Erythroblast (primary cell): ENCODE results near the gene EIF4A3.

Experiments
- DNase-seq, 2 experiments: peaks; one replicate each; lab custom pipeline; 2025; lab: John Stamatoyannopoulos, UW
- GATA1 ChIP-seq: IDR thresholded peaks from 2 replicates; pipeline ENCODE4 v1.6.1; 2011; ENCODE audit warnings: low read depth, mild to moderate bottlenecking, control low read depth, low read length, moderate library complexity
- POLR2A ChIP-seq: IDR thresholded peaks from 2 replicates; pipeline ENCODE4 v1.6.1; 2011; ENCODE audit warnings: mild to moderate bottlenecking, low read length

Gene EIF4A3

GRCh38 chr17:80183581-80184422 lies 36.9 kb upstream of the EIF4A3 start:
- TF ChIP-seq GATA1 (no peak), POLR2A (no peak)
- no peak for DNase-seq

DNA sequence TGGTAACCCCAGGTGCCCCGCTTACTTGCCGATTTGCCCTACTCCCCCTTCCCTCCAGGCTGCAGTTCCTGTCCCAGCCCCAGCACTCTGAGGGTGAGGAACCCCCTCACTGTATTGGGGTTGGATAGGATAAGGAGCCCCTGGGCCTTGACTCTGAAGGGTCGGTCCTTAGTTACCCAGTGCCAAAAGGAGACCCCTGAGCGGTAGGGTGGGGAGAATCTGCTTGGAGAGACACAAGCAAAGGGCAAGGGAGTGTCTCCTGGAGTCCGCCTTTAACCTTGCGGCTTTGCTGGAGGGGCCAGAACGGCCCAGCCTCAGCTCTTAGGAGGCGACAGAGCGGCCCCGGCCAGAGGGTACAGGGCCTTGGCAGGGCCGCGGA lies 35.9 kb upstream of the EIF4A3 start:
- TF ChIP-seq GATA1: no peak
- DNase-seq: no peak

DNA sequence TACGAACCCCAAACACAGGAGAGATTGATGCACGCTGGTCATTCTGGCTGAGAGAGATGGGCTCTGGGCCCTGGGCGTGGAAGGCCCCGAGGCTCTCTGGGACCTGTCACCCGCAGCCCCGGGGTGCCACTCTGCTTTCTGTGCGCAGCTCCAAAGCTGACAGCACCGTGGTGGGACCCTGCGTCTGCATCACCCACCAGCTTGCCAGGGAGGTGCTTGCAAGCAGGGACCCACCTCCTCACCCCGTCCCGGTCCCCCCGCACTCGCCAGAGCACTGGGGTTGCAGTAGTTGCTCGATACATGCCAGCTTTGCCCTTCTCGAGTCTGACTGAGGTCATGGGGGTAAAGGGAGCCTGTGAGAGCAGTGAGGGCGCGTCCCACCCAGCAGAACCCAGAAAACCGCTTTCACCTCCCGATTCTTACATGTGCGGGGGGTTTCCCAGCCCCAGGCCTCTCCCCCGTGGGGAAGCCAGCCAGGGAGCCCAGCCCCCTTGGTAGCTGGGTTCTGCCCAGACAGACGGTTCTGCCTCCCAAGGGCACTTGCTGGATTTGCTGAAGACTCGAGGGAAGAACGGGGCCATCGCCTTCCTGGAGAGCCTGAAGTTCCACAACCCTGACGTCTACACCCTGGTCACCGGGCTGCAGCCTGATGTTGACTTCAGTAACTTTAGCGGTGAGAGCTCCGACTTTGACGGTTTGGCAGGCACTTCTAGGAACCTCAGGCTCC lies 35.4 kb upstream of the EIF4A3 start:
- TF ChIP-seq GATA1: no peak
- no peak for TF ChIP-seq POLR2A
- no peak for DNase-seq

GRCh38 chr17:80181431-80181830 lies 34.5 kb upstream of the EIF4A3 start:
- no peak for TF ChIP-seq GATA1
- no peak for TF ChIP-seq POLR2A
- no peak for DNase-seq

DNA sequence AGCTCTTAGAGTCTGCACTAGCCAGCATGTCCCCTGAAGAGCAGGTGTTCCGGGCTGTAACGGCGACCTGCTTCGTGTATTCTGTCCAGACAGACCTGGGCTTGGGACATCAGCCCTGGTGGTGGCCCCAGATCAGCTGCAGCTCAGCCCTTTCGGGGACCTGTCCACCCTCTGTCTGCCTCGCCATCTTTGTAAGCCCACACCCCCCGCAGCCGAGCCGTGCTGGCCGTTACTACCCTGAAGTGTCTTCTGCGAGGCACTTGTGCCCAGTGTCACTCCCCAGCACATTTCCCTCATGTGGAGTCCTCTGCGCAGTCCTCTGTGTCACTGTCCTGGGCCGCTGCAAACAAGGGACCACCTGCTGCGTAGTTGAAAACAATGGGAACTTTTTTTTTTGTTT lies 33.3 kb upstream of the EIF4A3 start:
- no peak for DNase-seq
- TF ChIP-seq GATA1: no peak
- no peak for TF ChIP-seq POLR2A

- DNase-seq: no peak
- no peak for TF ChIP-seq GATA1
- no peak for TF ChIP-seq POLR2A
Measured at GRCh38 chr17:80177986-80178595, 31.2 kb upstream of the EIF4A3 start.

DNA sequence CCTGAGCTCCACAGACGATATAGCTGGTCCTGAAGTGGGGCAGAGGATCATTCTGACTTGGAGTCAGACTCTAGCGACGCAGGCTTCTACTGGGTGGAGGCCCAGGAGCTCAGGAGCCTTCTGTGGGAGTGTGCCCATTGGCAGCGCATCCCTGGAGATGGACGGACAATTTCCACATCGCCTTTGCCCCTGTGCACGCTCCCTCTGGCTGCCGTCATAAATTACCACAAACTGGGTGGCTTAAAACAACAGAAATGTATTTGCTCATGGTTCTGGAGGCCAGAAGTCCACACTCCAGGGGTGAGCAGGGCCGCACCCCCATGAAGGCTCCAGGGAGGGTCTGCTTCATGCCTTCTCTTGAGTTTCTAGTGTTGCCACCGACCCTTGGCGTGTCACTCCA lies 29.8 kb upstream of the EIF4A3 start:
- no peak for DNase-seq
- no peak for TF ChIP-seq GATA1
- TF ChIP-seq POLR2A: no peak

DNA sequence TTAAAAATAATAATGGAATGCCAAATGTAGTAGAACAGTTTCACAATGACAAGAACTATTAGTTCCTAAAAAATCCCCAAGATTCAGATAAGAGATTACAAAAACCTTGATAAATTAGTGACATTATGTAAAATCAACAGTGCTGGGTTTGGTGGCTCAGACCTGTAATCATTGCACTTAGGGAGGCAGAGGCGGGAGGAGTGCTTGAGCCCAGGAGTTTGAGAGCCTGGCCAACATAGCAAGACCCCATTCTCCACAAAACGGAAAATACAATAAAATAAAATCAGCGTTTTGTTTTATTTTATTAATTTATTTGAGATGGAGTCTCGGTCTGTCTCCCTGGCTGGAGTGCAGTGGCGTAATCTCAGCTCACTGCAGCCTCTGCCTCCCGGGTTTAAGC lies 27.0 kb upstream of the EIF4A3 start:
- TF ChIP-seq GATA1: no peak
- no peak for TF ChIP-seq POLR2A
- DNase-seq: no peak

- TF ChIP-seq POLR2A: no peak
- no peak for TF ChIP-seq GATA1
- DNase-seq: no peak
Measured at GRCh38 chr17:80173126-80173525, 26.2 kb upstream of the EIF4A3 start.

- DNase-seq: no peak
Measured at GRCh38 chr17:80171681-80172080, 24.8 kb upstream of the EIF4A3 start.

DNA sequence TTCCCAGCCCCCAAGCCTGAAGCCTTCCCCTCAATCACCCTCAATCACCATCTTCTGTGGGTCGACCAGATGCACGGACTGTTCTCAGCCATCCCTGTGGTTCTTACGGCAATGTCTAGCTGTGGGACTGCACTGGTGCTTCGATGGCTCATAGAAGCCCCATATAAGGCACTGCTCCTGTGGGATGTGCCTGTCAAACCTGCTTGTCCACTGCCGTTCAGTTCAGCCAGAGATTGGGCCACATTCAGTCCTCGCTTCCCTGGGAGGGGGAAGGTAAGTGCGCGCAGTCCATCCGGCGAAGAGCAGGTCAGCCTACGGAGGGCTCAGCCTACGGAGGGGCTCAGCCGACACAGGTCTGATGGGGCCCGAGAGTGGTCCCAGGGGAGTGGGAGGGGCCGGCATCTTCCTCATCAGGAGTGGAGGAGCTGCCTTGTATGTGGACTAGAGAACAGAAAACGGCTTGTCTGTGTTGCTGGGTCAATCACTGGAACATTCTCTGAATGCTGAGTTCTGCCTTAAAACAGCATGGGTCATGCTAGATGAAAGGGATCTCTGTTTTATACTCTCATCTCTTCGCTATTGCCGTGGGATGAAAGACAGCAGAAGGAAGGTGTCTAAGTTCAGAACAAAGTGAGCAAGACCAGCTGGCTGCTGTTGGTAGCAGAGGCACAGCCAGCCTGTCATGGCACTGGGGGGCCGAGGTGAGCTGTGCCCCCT lies 23.0 kb upstream of the EIF4A3 start, which contains the start of gene CARD14:
TSS of gene CARD14 (plus strand) at position 247 of the 717 bp plus-strand sequence. CDS start 11,409 bp downstream, outside the sequence.
- no peak for DNase-seq
- TF ChIP-seq POLR2A (no peak), GATA1 (no peak)

More at GRCh38 chr17:80171681-80172080, 24.8 kb upstream of the EIF4A3 start:
- no peak for TF ChIP-seq POLR2A
- TF ChIP-seq GATA1: no peak

DNA sequence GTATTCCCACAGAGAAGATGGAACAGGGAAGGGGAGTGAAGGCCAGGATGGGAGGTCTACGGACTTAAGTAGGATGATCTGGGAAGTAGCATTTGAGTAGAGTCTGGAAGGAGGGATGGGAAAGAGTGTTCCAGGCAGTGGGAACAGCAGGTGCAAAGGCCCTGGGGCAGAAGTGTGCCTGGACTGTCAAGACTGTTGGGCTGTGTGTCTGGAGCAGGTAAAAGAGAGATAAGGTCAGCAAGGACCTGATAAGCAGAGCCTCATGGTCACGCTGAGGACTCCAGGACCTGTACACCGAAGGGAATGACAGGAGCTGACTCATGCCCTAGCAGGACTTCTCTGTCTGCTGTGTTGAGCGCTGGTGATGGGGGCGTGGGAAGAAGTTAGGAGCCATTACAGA lies 22.2 kb upstream of the EIF4A3 start:
- TF ChIP-seq POLR2A (no peak), GATA1 (no peak)
- no peak for DNase-seq

DNA sequence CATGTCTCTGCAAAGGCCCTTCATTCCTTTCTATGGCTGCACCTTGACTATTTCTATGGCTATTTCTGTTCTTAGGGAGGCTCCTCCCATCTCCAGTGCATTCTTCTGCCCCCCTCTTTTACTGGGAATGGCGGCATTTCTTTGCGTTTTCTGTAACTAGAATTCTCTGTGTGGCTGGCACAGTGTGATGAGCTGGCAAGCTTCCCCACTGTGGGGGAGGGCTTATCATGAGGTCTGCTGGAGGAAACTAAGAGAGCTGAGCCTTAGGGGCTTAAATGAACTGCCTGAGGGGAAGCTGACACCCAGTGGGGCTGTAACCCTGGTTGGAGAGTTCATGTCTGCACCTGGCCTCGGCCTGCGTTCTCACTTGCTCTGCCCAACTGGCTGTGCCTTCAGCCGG lies 21.4 kb upstream of the EIF4A3 start:
- no peak for TF ChIP-seq GATA1
- no peak for TF ChIP-seq POLR2A
- DNase-seq: no peak

- no peak for TF ChIP-seq POLR2A
- no peak for TF ChIP-seq GATA1
- DNase-seq: no peak
Measured at GRCh38 chr17:80166446-80166845, 19.5 kb upstream of the EIF4A3 start.
